Kidney (tissue), 22 donors: ENCODE measurements around the gene TNFRSF17. TPM values are rescaled to one million over a fixed set of nuclear protein-coding genes. Genes with fewer than 3 reads are reported as not detected.
A peak's percentile ranks its signal among the peaks of the same experiment; 100 is the strongest.
"Not testable (repeated sequence)": the region's sequence is repeated elsewhere in the genome, so short reads cannot be mapped to it uniquely, and the experiment has no call there.

Experiments
- DNase-seq, 5 donors: peaks; one replicate each; pipeline ENCODE4 v3.0.0-alpha.2; 2013 to 2020
- FAIRE-seq: peaks from 2 replicates; lab custom pipeline; 2012; peaks lifted over from hg19 to GRCh38; lab: Jason Lieb, UNC
- H3K27ac ChIP-seq, 2 donors: one replicate each; pipeline ENCODE4 v1.7.0; 2013; ENCODE audit warnings: low read depth in 2 of 2, low read length in 2 of 2, inconsistent platforms in 1 of 2
- H3K27me3 ChIP-seq: one replicate; pipeline ENCODE4 v1.7.1; 2013; ENCODE audit warnings: low read length, inconsistent platforms; ENCODE audit not compliant: control insufficient read depth, insufficient read depth
- H3K36me3 ChIP-seq, 3 donors: one replicate each; pipeline versions ENCODE4 v1.7.0 to v1.7.1; 2013; ENCODE audit warnings: low read length in 3 of 3, control low read depth in 1 of 3, inconsistent platforms in 1 of 3; ENCODE audit not compliant: insufficient read depth in 3 of 3, control insufficient read depth in 2 of 3
- H3K4me1 ChIP-seq, 3 donors: one replicate each; pipeline versions ENCODE4 v1.7.0 to v1.7.1; 2013; ENCODE audit warnings: low read length in 3 of 3, inconsistent platforms in 1 of 3, low read depth in 1 of 3; ENCODE audit not compliant: control insufficient read depth in 2 of 3, insufficient read depth in 2 of 3
- H3K4me3 ChIP-seq, 3 donors: one replicate each; pipeline versions ENCODE4 v1.7.0 to v1.8.1; 2013; ENCODE audit warnings: low read length in 3 of 3, control low read depth in 1 of 3, inconsistent platforms in 1 of 3
- H3K9ac ChIP-seq, 3 donors: one replicate each; pipeline versions ENCODE4 v1.7.0 to v1.7.1; 2013; ENCODE audit warnings: low read length in 3 of 3, control low read depth in 1 of 3, inconsistent platforms in 1 of 3
- H3K9me3 ChIP-seq, 3 donors: one replicate each; pipeline versions ENCODE4 v1.7.0 to v1.7.1; 2013; ENCODE audit warnings: low read length in 3 of 3, control low read depth in 1 of 3, inconsistent platforms in 1 of 3; ENCODE audit not compliant: control insufficient read depth in 2 of 3, insufficient read depth in 1 of 3
- CTCF ChIP-seq: IDR thresholded peaks from 3 replicates; pipeline ENCODE4 v1.5.1; 2012; ENCODE audit warnings: mild to moderate bottlenecking, moderate library complexity, borderline replicate concordance; ENCODE audit not compliant: insufficient read depth; ENCODE audit errors: extremely low read depth
- intact Hi-C: fragments of 100-400 bp; cut with DNase I; formaldehyde crosslinking; loops from one replicate; pipeline ENCODE4 v1.11.1; 2022
- long read RNA-seq, 10 donors: library from polyadenylated mRNA in 1 of 10; unstranded in 1 of 10; transcript quantifications; one replicate each; pipeline ENCODE4 v2.0.0 and lab custom pipeline, GENCODE V29; 2021 to 2026
- polyA plus RNA-seq: library from polyadenylated mRNA; stranded (reverse); fragments of 350-450 nt; fragmentation: Illumina TruSeq; extraction: RNeasy Lipid Tissue Mini Kit (QIAGEN cat#74804); gene quantifications from one replicate; pipeline ENCODE4 v1.2.3, GENCODE V29; 2014; ENCODE audit warnings: low read depth, low replicate concordance; ENCODE audit not compliant: insufficient read depth
- total RNA-seq: library from RNA; stranded (reverse); fragmentation: NEBNext Ultra II Directional; extraction: Animal tissue kit (Norgen Biotek cat#: 25700); gene quantifications from one replicate; pipeline ENCODE4 v1.2.1, GENCODE V29; 2021
- donor health status: control.
- donor health status: control.
- donor health status: control.
- donor health status: control.
- donor health status: control.
- donor health status: DM: yes; HTN: yes; CAD: no.
- donor health status: Normal renal cell carcinoma (clear cell type).

TNFRSF17 gene
- total RNA-seq, result 3.0 TPM
- not detected for polyA plus RNA-seq
- long read RNA-seq, donor 1, result 0 reads
- long read RNA-seq, donor 2, result 0 reads
- long read RNA-seq, donor 3, result 0 reads
- long read RNA-seq, donor 4, result 0 reads
- long read RNA-seq, donor 5, result 0 reads
- long read RNA-seq, donor 6, result 0 reads
- long read RNA-seq, donor 7, result 0 reads
- long read RNA-seq, donor 8, result 0 reads
- long read RNA-seq, donor 9, result 0 reads
- long read RNA-seq, donor 10, result 0 reads

DNA sequence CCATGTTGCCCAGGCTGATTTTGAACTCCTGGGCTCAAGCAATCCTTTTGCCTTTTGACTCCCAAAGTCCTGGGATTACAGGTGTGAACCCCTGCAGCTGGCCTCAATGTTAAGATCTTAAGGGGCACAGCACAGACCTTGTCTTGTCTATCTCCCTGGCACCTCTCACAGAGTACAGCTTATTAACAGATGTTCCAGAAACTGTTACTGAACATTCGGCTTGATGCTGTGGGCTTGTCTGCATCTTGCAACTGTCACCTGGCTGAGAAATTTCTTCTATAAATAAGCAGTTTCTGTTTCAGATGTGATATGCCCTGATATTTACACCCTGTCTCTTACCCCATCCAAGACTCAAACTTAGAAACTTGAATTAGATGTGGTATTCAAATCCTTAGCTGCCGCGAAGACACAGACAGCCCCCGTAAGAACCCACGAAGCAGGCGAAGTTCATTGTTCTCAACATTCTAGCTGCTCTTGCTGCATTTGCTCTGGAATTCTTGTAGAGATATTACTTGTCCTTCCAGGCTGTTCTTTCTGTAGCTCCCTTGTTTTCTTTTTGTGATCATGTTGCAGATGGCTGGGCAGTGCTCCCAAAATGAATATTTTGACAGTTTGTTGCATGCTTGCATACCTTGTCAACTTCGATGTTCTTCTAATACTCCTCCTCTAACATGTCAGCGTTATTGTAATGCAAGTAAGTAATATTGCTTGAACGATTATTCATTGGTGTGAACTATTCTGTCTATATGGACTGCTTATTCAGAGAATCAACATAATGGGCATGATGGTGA is at the start of gene TNFRSF17:
Gene TNFRSF17, plus strand, starts transcription at position 450 of the 791 bp plus-strand sequence. Its CDS starts 115 bp downstream, at position 565.
- Histone ChIP-seq H3K4me3 (no peak within 1 kb of the TSS), H3K4me1 (no peaks in the 10 kb centered on the region), H3K36me3 (no peaks in the 10 kb centered on the region), H3K27ac (no peak within 1 kb of the TSS), H3K27me3 (no peaks in the 10 kb centered on the region), H3K9me3 (no peaks in the 10 kb centered on the region), H3K9ac (no peak within 1 kb of the TSS)
- DNase-seq, result peak in 1 of 5 donors; percentile 1
- no peak for TF ChIP-seq CTCF
- FAIRE-seq, result no peak
- intact Hi-C loops, result no loop called here

DNA sequence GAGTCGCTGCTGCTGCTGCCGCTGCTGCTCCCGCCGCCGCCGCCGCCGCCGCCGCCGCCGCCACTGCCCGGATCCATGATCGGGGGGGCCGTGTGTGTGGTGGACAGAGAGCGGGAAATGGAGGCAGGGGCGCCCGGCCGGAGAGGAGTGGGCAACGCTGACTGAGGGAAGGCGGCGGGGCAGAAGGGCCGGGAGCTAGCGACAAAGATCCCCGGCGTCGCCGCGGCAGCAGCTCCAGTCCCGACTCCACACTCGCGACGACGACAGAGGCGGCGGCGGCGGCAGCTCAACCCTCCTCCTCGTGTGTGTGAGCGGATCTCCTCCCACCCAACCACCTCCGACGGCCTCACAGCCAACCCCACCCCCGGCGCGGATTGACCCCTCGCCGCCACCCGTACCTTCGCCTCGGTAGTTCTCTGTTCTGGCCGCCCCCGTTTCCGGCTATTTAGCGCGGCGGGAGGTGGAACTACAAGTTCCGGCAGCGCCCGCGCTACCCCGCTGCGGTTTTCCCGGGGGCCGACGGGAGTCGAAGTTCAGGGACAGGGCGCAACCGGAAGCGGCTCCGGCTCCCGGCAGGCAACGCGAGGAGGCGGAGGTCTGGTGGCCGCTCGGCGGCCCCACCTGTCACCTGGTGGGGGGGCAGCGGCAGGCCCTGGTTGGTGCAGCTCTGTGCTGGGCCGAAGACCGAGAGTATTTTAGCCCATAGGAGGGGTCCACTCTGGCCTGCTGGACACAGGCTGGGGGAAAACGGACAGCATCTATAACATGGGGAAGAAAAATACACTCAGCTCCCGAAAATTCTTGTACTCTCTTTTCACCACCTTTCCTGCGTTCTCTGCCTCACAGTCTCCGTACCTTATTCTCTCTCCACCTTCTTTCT is 49.1 kb upstream of the TNFRSF17 start, which contains the start of gene GSPT1:
Gene GSPT1, minus strand, starts transcription at position 313 of the 880 bp plus-strand sequence. Its CDS starts 236 bp downstream, at position 77.
- H3K9me3 ChIP-seq, result no peaks in the 10 kb centered on the region
- TF ChIP-seq CTCF, result no peak
- H3K4me3 ChIP-seq, result peak within 1 kb of the TSS; percentile 76 to 89 (median 80)
- intact Hi-C loops, result no loop called here
- H3K27me3 ChIP-seq, result no peaks in the 10 kb centered on the region
- H3K36me3 ChIP-seq, result no peaks in the 10 kb centered on the region
- H3K4me1 ChIP-seq, result peaks cover 5 to 15% (median 5%) of the 10 kb centered on the region in 3 donors
- DNase-seq, result peak; percentile 99 to 100 (median 99)
- peak within 1 kb of the TSS; percentile 76 to 90 (median 77) for H3K9ac ChIP-seq
- peak; percentile 23 for FAIRE-seq
- H3K27ac ChIP-seq, result peak within 1 kb of the TSS; percentile 94 to 95

DNA sequence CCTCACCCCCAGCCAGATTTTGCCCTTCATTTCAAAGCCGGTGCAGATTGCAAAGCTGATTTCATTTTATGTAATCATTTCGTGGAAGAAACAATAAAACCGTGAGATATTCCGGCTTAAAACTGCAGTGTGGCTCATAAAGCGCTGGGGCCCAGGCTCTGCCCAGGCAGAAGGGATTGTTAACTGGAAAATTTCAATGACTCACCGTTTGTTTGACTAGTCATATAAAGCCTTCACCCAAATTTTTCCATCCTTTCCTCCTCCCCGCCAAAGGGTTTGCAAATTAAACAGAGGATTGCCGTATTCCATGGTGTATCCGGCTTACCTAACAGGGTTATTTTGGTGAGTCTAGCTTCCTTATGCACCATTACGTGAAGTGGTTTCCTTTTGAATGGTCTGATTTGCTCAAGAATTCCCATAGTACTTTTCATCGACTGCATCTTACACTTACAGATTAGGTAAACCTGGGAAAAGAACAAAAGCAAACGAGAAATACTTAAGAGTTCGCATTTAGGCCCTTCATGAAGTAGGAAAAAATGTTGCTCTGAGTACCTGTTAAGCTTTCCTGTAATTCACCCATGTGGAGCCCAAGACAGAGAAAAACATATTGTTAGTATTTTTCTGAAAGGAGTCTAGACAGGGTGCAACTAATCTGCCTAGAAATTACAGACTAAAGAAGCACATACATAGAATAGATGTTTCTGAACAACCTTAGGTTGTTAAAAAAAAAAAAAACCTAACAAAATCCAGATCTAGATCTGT is 48.3 kb upstream of the TNFRSF17 start:
- Histone ChIP-seq H3K27ac (peak overlapping the region; percentile 86 to 95), H3K4me3 (peak overlapping the region; percentile 62 to 89 (median 74)), H3K27me3 (no peaks in the 10 kb centered on the region), H3K36me3 (no peaks in the 10 kb centered on the region), H3K4me1 (peaks cover 4 to 12% (median 5%) of the 10 kb centered on the region in 3 donors), H3K9ac (peak overlapping the region; percentile 62 to 90 (median 76)), H3K9me3 (no peaks in the 10 kb centered on the region)
- no peak for TF ChIP-seq CTCF
- FAIRE-seq, result no peak
- peak in 1 of 5 donors; percentile 27 for DNase-seq
- intact Hi-C loops, result no loop called here

DNA sequence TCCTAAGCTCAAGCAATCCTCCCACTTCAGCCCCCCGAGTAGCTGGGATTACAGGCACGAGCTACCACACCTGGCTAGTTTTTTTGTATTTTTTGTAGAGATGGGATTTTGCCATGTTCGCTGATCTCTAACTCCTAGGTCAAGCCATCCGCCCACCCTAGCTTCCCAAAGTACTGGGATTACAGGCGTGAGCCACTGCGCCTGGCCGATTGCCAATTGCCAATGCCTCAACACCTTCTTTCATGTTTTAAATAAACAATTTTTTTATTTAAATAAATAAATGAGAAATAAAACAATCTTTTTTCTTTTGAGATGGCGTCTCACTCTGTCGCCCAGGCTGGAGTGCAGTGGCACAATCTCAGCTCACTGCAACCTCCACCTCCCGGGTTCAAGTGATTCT is 41.0 kb upstream of the TNFRSF17 start:
- H3K27ac ChIP-seq, DNase-seq, FAIRE-seq, H3K9me3 ChIP-seq, H3K4me1 ChIP-seq, H3K4me3 ChIP-seq, H3K9ac ChIP-seq, H3K36me3 ChIP-seq, H3K27me3 ChIP-seq, intact Hi-C loops: not testable (repeated sequence)

- H3K9ac ChIP-seq, intact Hi-C loops: not testable (repeated sequence)
These were observed 37.7 kb upstream of the TNFRSF17 start for GRCh38 chr16:11927350-11927749.

More at GRCh38 chr16:11927350-11927749, 37.7 kb upstream of the TNFRSF17 start:
- FAIRE-seq, H3K27ac ChIP-seq, H3K4me3 ChIP-seq, H3K9me3 ChIP-seq, DNase-seq, H3K4me1 ChIP-seq, H3K36me3 ChIP-seq, H3K27me3 ChIP-seq: not testable (repeated sequence)
